Upper lobe of left lung (tissue), 4 donors: ENCODE results near the gene SCLY.

ENCODE experiments used
- POLR2A ChIP-seq, 4 donors: fragments of 450-650 bp; IDR thresholded peaks; one replicate each; pipeline ENCODE4 v1.5.1; 2016 to 2017; ENCODE audit warnings: antibody characterized with exemption in 4 of 4, mild to moderate bottlenecking in 2 of 4
- POLR2AphosphoS5 ChIP-seq, 2 donors: sonication (generic); formaldehyde crosslinking; IDR thresholded peaks; one replicate each; pipeline ENCODE4 v1.5.1; 2017; ENCODE audit warnings: antibody characterized with exemption in 2 of 2
- TF ChIP-seq, protein P1 (sequence below), 6 experiments: fragments of 450-650 bp in 4 of 6; fragments of 200-600 bp in 2 of 6; sonication (generic) in 2 of 6; IDR thresholded peaks; one replicate each; pipeline ENCODE4 v1.5.1; 2016 to 2019; ENCODE audit warnings: antibody characterized with exemption in 6 of 6

DNA sequence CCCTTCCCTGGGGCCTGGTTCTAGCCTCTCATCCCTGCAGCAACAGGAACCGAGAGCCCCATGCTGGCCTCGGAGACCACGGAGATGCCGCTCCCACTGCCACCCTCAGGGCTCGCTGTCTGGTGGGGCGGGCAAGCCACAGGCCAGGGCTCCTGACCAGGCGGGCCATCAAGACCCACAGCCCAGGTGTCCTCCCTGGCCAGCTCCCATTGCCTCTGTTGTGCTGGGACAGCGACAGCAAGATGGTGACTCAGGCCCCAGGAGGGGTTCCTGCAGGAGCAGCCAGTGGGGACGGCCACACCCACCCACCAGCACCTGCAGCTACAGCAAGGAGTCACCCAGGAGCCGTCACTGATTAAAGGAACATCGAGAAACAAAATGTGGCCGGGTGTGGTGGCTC lies 85.0 kb downstream of the SCLY start:
- TF ChIP-seq, protein P1, sequence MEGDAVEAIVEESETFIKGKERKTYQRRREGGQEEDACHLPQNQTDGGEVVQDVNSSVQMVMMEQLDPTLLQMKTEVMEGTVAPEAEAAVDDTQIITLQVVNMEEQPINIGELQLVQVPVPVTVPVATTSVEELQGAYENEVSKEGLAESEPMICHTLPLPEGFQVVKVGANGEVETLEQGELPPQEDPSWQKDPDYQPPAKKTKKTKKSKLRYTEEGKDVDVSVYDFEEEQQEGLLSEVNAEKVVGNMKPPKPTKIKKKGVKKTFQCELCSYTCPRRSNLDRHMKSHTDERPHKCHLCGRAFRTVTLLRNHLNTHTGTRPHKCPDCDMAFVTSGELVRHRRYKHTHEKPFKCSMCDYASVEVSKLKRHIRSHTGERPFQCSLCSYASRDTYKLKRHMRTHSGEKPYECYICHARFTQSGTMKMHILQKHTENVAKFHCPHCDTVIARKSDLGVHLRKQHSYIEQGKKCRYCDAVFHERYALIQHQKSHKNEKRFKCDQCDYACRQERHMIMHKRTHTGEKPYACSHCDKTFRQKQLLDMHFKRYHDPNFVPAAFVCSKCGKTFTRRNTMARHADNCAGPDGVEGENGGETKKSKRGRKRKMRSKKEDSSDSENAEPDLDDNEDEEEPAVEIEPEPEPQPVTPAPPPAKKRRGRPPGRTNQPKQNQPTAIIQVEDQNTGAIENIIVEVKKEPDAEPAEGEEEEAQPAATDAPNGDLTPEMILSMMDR (IDR thresholded peaks at IDR 0.05), result no peak
- no peak for TF ChIP-seq POLR2A (IDR thresholded peaks at IDR 0.05)
- TF ChIP-seq POLR2AphosphoS5 (IDR thresholded peaks at IDR 0.05), result no peak
